Measurements from ENCODE around the gene PRR23E.

DNA sequence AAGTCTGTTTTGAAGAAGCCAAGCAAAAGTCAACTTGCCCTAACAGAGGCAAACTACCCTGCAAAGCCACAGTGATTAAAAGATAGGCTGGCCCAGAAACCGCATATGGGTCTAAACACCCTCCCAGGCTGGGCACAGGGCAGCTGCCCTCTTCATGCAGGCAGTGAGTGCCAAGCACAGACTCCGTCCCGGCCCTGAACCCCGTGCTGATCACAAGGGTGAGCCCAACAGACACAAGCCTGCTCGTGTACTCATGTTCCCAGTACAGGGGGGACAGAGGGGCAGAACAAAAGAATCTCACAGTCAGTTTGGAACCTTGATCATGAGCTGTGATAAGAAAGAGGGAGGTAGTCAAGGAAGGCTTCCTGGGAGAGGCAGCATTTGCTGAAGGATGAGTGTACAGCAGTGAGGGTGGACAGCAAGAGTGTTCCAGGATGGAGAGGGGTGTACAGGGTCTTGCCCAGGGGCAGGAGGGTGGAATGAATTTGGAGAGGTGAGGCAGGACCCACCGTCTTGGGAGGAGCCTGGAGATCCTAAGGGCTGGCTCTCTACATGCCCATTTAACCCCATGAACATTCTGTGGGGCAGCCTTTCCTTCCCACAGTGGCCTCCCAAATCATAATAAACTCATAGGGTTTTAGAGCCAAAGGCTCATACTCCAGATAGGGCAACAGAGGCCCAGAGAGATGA lies 43.2 kb upstream of the PRR23E start:
- TF ChIP-seq, protein P1, sequence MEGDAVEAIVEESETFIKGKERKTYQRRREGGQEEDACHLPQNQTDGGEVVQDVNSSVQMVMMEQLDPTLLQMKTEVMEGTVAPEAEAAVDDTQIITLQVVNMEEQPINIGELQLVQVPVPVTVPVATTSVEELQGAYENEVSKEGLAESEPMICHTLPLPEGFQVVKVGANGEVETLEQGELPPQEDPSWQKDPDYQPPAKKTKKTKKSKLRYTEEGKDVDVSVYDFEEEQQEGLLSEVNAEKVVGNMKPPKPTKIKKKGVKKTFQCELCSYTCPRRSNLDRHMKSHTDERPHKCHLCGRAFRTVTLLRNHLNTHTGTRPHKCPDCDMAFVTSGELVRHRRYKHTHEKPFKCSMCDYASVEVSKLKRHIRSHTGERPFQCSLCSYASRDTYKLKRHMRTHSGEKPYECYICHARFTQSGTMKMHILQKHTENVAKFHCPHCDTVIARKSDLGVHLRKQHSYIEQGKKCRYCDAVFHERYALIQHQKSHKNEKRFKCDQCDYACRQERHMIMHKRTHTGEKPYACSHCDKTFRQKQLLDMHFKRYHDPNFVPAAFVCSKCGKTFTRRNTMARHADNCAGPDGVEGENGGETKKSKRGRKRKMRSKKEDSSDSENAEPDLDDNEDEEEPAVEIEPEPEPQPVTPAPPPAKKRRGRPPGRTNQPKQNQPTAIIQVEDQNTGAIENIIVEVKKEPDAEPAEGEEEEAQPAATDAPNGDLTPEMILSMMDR (IDR thresholded peaks at IDR 0.05): no peak
- no peak for TF ChIP-seq POLR2A (IDR thresholded peaks at IDR 0.05)
